Measurements from ENCODE around the gene ZFPM1.

Gene ZFPM1

DNA sequence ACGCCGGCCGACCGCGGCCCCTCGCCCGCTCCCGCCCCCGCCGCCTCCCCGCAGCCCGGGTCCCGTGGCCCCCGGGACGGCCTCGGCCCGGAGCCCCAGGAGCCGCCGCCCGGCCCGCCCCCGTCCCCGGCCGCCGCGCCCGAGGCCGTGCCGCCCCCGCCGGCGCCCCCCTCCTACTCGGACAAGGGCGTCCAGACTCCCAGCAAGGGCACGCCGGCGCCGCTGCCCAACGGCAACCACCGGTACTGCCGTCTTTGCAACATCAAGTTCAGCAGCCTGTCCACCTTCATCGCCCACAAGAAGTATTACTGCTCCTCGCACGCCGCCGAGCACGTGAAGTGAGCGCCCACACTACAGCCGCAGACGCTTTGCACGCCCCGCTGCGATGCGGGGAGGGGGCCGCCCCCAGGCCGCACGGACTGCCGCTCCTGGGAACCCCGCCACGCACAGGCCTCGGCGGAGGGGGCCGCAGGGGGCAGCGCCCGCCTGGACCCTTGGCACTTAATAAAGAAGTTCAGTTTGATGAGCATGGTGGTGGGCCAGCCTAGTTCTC, 81.6 kb downstream of the ZFPM1 start:
- peak overlapping the region; percentile 52 for H3K4me3 ChIP-seq (ENCODE audit: low read depth, low read length)
- DNase-seq (ENCODE audit: low read depth): no peak
- no peak for TF ChIP-seq CTCF (IDR thresholded peaks at IDR 0.05; ENCODE audit: control insufficient read depth, extremely low read depth, insufficient read depth)

DNA sequence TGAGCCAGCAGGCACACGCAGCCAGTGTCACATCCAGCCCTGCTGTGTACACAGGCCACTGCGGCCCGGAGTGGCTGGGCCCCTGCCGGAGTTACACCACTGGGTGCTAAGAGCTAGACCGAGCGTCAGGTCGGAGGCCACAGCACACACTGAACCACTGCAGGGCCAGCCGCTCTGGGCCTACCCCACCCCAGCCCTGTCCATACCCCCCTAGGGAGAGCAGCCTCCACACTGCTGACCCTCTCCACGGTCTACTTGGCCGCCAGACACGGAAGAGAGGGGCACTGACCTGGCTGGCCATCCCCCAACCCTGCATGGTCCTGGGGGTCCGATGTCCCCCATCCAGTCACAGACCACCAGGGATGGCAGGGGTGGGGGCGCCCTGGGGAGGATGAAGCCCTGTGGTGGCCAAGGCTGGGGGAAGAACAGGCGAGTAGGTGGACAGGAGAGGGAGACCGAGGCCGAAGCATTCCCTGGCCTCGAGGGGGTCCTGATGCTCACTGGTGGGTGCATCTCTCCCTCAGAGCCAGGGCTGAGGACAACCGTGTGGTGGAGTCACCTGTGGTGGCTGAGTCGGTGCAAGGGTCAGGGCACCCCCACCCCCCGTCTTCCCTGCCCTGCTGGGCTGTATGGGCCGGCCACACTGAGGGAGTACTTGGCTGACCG, 82.2 kb downstream of the ZFPM1 start:
- peak overlapping the region; percentile 51 for H3K4me3 ChIP-seq (ENCODE audit: low read depth, low read length)
- no peak for TF ChIP-seq CTCF (IDR thresholded peaks at IDR 0.05; ENCODE audit: control insufficient read depth, extremely low read depth, insufficient read depth)
- DNase-seq (ENCODE audit: low read depth): no peak

DNA sequence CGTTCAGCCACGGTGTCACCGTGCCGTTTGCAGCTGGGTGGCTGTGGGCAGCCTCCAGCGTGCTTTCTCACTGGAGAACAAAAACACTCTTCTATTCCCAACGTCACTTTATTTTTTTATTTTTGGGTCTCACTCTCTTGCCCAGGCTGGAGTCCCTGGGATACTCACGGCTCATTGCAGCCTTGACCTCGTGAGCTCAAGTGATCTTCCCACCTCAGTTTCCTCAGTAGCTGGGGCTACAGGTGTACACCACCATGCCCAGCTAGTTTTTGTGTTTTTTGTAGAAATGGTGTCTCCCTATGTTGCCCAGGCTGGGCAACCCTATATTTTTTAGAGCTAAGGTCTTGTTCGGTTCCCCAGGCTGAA, 82.8 kb downstream of the ZFPM1 start:
- no peak for TF ChIP-seq CTCF (IDR thresholded peaks at IDR 0.05; ENCODE audit: control insufficient read depth, extremely low read depth, insufficient read depth)
- H3K4me3 ChIP-seq (ENCODE audit: low read depth, low read length): no peak overlapping the region
- DNase-seq (ENCODE audit: low read depth): no peak

GRCh38 chr16:88536510-88536909, 83.4 kb downstream of the ZFPM1 start:
- TF ChIP-seq CTCF (IDR thresholded peaks at IDR 0.05; ENCODE audit: control insufficient read depth, extremely low read depth, insufficient read depth): no peak
- no peak for DNase-seq (ENCODE audit: low read depth)
- H3K4me3 ChIP-seq (ENCODE audit: low read depth, low read length): no peak overlapping the region

DNA sequence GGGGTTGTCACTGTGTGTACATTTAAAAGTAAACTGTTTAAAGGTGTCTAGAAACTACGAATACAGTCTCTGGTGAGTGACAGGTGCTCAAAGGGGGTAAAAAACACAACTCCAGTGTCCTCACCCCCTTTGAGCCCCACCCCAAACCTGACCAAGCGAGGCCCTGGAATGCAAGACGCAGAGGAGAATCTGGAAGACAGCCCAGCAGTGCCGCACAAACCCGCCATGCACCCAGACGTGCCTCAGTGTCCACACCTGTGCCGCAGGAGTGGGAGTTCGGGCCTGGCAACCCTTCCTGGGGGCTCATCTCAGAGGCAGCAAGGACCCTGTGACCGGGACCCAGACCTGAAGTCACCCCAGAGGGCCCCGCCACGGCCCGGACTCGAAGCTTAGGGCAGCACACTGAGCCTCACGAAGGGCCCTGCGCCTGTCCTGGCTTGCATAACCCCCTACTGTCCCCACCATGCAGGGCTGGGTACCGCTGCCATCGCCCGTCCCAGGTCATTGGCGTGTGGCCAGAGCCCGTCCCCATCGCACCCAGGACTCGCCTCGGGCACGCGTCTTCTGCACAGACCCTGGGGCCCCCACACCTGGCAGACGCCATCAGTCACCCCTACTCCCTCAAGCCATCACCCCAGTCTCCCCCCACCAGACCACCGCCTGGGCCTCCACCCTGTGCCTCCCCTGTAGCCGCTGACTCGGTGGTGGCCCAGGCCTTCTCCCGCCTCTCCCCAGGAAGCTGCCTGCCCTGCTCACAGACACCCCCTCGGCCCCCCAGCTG, 84.1 kb downstream of the ZFPM1 start:
- no peak for TF ChIP-seq CTCF (IDR thresholded peaks at IDR 0.05; ENCODE audit: control insufficient read depth, extremely low read depth, insufficient read depth)
- DNase-seq (ENCODE audit: low read depth): no peak
- H3K4me3 ChIP-seq (ENCODE audit: low read depth, low read length): no peak overlapping the region

- no peak for DNase-seq (ENCODE audit: low read depth)
- TF ChIP-seq CTCF (IDR thresholded peaks at IDR 0.05; ENCODE audit: control insufficient read depth, extremely low read depth, insufficient read depth): no peak
- no peak overlapping the region for H3K4me3 ChIP-seq (ENCODE audit: low read depth, low read length)
Measured at GRCh38 chr16:88537859-88538258, 84.8 kb downstream of the ZFPM1 start.

All from LNCaP clone FGC (cell line).